Karpas-422 (cell line): ENCODE results near the gene RPL7A. TPM values are rescaled to one million over a fixed set of nuclear protein-coding genes. Genes with fewer than 3 reads are reported as not detected.
A peak's percentile ranks its signal among the peaks of the same experiment; 100 is the strongest.
"Not testable (repeated sequence)": the region's sequence is repeated elsewhere in the genome, so short reads cannot be mapped to it uniquely, and the experiment has no call there.

ENCODE experiments used
- DNase-seq: peaks from one replicate; pipeline ENCODE4 v3.0.0-alpha.2; 2015
- H2AFZ ChIP-seq: fragments of 200-600 bp; sonication (generic); 2 replicates; pipeline ENCODE4 v1.6.1; 2014; ENCODE audit warnings: antibody characterized with exemption, low read length, mixed read lengths
- H3K27ac ChIP-seq: fragments of 200-600 bp; sonication (generic); 2 replicates; pipeline ENCODE4 v1.5.1; 2014; ENCODE audit warnings: mild to moderate bottlenecking, low read length, moderate library complexity
- H3K27me3 ChIP-seq: fragments of 200-600 bp; sonication (generic); 2 replicates; pipeline ENCODE4 v1.6.1; 2014; ENCODE audit warnings: low read length, mixed read lengths
- H3K36me3 ChIP-seq: fragments of 200-600 bp; sonication (generic); 2 replicates; pipeline ENCODE4 v1.6.1; 2014; ENCODE audit warnings: low read length, mixed read lengths; ENCODE audit not compliant: insufficient read depth
- H3K4me1 ChIP-seq: fragments of 200-600 bp; sonication (generic); 2 replicates; pipeline ENCODE4 v1.6.1; 2014; ENCODE audit warnings: mild to moderate bottlenecking, low read length, mixed read lengths
- H3K4me2 ChIP-seq: fragments of 200-600 bp; sonication (generic); 2 replicates; pipeline ENCODE4 v1.6.1; 2014; ENCODE audit warnings: low read length, low read depth, mild to moderate bottlenecking; ENCODE audit not compliant: poor library complexity, severe bottlenecking
- H3K4me3 ChIP-seq: fragments of 200-600 bp; sonication (generic); 2 replicates; pipeline ENCODE4 v1.5.1; 2014; ENCODE audit warnings: mild to moderate bottlenecking, antibody characterized with exemption, low read length, mixed read lengths
- H3K79me2 ChIP-seq: fragments of 200-600 bp; sonication (generic); 2 replicates; pipeline ENCODE4 v1.6.1; 2014; ENCODE audit warnings: mild to moderate bottlenecking, low read length, mixed read lengths
- H3K9ac ChIP-seq: fragments of 200-600 bp; sonication (generic); 2 replicates; pipeline ENCODE4 v1.6.0; 2014; ENCODE audit warnings: low read length
- H3K9me2 ChIP-seq: fragments of 200-600 bp; sonication (generic), shearing (Covaris generic); replicated peaks from 2 replicates; pipeline ENCODE4 v1.6.0; 2014; ENCODE audit warnings: mild to moderate bottlenecking, low read length, moderate library complexity; ENCODE audit not compliant: insufficient read depth
- H3K9me3 ChIP-seq: fragments of 300-700, 200-600 bp; sonication (generic); 2 replicates; pipeline ENCODE4 v1.6.1; 2014; ENCODE audit warnings: low read length, mixed read lengths
- H4K20me1 ChIP-seq: fragments of 200-600 bp; sonication (generic); 2 replicates; pipeline ENCODE4 v1.6.1; 2014; ENCODE audit warnings: mild to moderate bottlenecking, antibody characterized with exemption, low read length, low read depth; ENCODE audit not compliant: insufficient read depth
- total RNA-seq: library from RNA; depleted of rRNA; stranded (reverse); fragments of >200 nt; shearing (Covaris generic); gene quantifications from 2 replicates; pipeline ENCODE4 v1.2.3, GENCODE V29; 2014; ENCODE audit warnings: low replicate concordance

RPL7A gene
- total RNA-seq, 1 experiment from 2014 or later: 2,407 TPM

GRCh38 chr9:133332381-133332730 lies 15.7 kb upstream of the RPL7A start:
- no peaks in the 10 kb centered on the region for H3K27me3 ChIP-seq
- no peaks in the 10 kb centered on the region for H3K9me2 ChIP-seq
- no peak for DNase-seq
- H2AFZ ChIP-seq: no peak overlapping the region
- H3K36me3 ChIP-seq: peaks cover 21% of the 10 kb centered on the region; the same call in 1 of the 2 replicates
- H3K4me3 ChIP-seq: no peak overlapping the region
- H3K9me3 ChIP-seq: no peaks in the 10 kb centered on the region
- peaks cover 14% of the 10 kb centered on the region for H3K4me1 ChIP-seq
- H4K20me1 ChIP-seq: peaks cover 25% of the 10 kb centered on the region
- H3K79me2 ChIP-seq: peaks cover 21% of the 10 kb centered on the region
- H3K27ac ChIP-seq: no peak overlapping the region
- no peak overlapping the region for H3K4me2 ChIP-seq
- no peak overlapping the region for H3K9ac ChIP-seq

- peaks cover 21% of the 10 kb centered on the region; the same call in 1 of the 2 replicates for H3K36me3 ChIP-seq
- H3K9ac ChIP-seq: no peak overlapping the region
These were observed 15.0 kb upstream of the RPL7A start for GRCh38 chr9:133333011-133333410.

GRCh38 chr9:133333566-133333965 lies 14.5 kb upstream of the RPL7A start:
- no peaks in the 10 kb centered on the region for H3K27me3 ChIP-seq
- H3K9me2 ChIP-seq: no peaks in the 10 kb centered on the region
- peaks cover 21% of the 10 kb centered on the region for H4K20me1 ChIP-seq
- no peaks in the 10 kb centered on the region for H3K9me3 ChIP-seq
- H3K4me3 ChIP-seq: no peak overlapping the region
- no peak for DNase-seq
- no peak overlapping the region for H3K9ac ChIP-seq
- H3K27ac ChIP-seq: no peak overlapping the region
- peaks cover 14% of the 10 kb centered on the region for H3K4me1 ChIP-seq
- peaks cover 21% of the 10 kb centered on the region for H3K79me2 ChIP-seq
- peaks cover 21% of the 10 kb centered on the region; the same call in 1 of the 2 replicates for H3K36me3 ChIP-seq
- H3K4me2 ChIP-seq: no peak overlapping the region
- H2AFZ ChIP-seq: no peak overlapping the region

More at GRCh38 chr9:133333011-133333410, 15.0 kb upstream of the RPL7A start:
- Histone ChIP-seq H3K4me3 (no peak overlapping the region), H4K20me1 (peaks cover 25% of the 10 kb centered on the region), H3K27ac (no peak overlapping the region), H3K4me2 (no peak overlapping the region), H3K79me2 (peaks cover 21% of the 10 kb centered on the region), H2AFZ (no peak overlapping the region), H3K9me3 (no peaks in the 10 kb centered on the region), H3K27me3 (no peaks in the 10 kb centered on the region), H3K9me2 (no peaks in the 10 kb centered on the region), H3K4me1 (peaks cover 14% of the 10 kb centered on the region)
- no peak for DNase-seq

- Histone ChIP-seq H3K4me2 (peak overlapping the region; percentile 78), H3K27me3 (no peaks in the 10 kb centered on the region), H3K4me1 (peaks cover 14% of the 10 kb centered on the region), H3K9me3 (no peaks in the 10 kb centered on the region), H3K27ac (no peak overlapping the region), H2AFZ (no peak overlapping the region), H3K79me2 (peaks cover 21% of the 10 kb centered on the region), H3K9ac (peak overlapping the region; percentile 83; the same call in 1 of the 2 replicates), H3K4me3 (no peak overlapping the region), H4K20me1 (peaks cover 21% of the 10 kb centered on the region), H3K36me3 (peaks cover 21% of the 10 kb centered on the region; the same call in 1 of the 2 replicates), H3K9me2 (no peaks in the 10 kb centered on the region)
- no peak for DNase-seq
These were observed 13.9 kb upstream of the RPL7A start for GRCh38 chr9:133334161-133334560.

- H3K9ac ChIP-seq: peak overlapping the region; percentile 83
- H4K20me1 ChIP-seq: peaks cover 21% of the 10 kb centered on the region
- DNase-seq, H3K9me2 ChIP-seq, H3K9me3 ChIP-seq, H3K27me3 ChIP-seq, H2AFZ ChIP-seq: not testable (repeated sequence)
- H3K79me2 ChIP-seq: peaks cover 21% of the 10 kb centered on the region
- H3K4me1 ChIP-seq: peaks cover 14% of the 10 kb centered on the region
- peak overlapping the region; percentile 47; the same call in 1 of the 2 replicates for H3K27ac ChIP-seq
- peak overlapping the region; percentile 79 for H3K4me3 ChIP-seq
- H3K4me2 ChIP-seq: peak overlapping the region; percentile 78
- peaks cover 21% of the 10 kb centered on the region; the same call in 1 of the 2 replicates for H3K36me3 ChIP-seq
These were observed 13.1 kb upstream of the RPL7A start for GRCh38 chr9:133334888-133335287.

- H3K79me2 ChIP-seq: peaks cover 21% of the 10 kb centered on the region
- H3K27me3 ChIP-seq: no peaks in the 10 kb centered on the region
- H2AFZ ChIP-seq: peak within 1 kb of the TSS; percentile 92; the same call in 1 of the 2 replicates
- H3K27ac ChIP-seq: peak within 1 kb of the TSS; percentile 47
- peak within 1 kb of the TSS; percentile 78 for H3K4me2 ChIP-seq
- peaks cover 15% of the 10 kb centered on the region; the same call in 1 of the 2 replicates for H4K20me1 ChIP-seq
- peak; percentile 98 for DNase-seq
- H3K9ac ChIP-seq: peak within 1 kb of the TSS; percentile 83
- H3K4me3 ChIP-seq: peak within 1 kb of the TSS; percentile 79
- peaks cover 25% of the 10 kb centered on the region; the same call in 1 of the 2 replicates for H3K36me3 ChIP-seq
- H3K4me1 ChIP-seq: peaks cover 14% of the 10 kb centered on the region
- no peaks in the 10 kb centered on the region for H3K9me2 ChIP-seq
- no peaks in the 10 kb centered on the region for H3K9me3 ChIP-seq
These were observed 11.8 kb upstream of the RPL7A start, which contains the start of gene SURF6 for GRCh38 chr9:133335924-133336811. TSS of gene SURF6 (minus strand) at chr9:133336188. CDS start at chr9:133336132, 56 bp downstream.

- no peak overlapping the region for H3K27ac ChIP-seq
- H2AFZ ChIP-seq: no peak overlapping the region
- peaks cover 11% of the 10 kb centered on the region; the same call in 1 of the 2 replicates for H3K36me3 ChIP-seq
- H3K4me2 ChIP-seq: no peak overlapping the region
- no peak overlapping the region for H3K4me3 ChIP-seq
- no peak overlapping the region for H3K9ac ChIP-seq
- peaks cover 11% of the 10 kb centered on the region for H3K4me1 ChIP-seq
- peaks cover 13% of the 10 kb centered on the region for H3K79me2 ChIP-seq
- no peaks in the 10 kb centered on the region for H4K20me1 ChIP-seq
- no peaks in the 10 kb centered on the region for H3K27me3 ChIP-seq
- no peak for DNase-seq
- no peaks in the 10 kb centered on the region for H3K9me2 ChIP-seq
- no peaks in the 10 kb centered on the region for H3K9me3 ChIP-seq
These were observed 8.4 kb upstream of the RPL7A start for GRCh38 chr9:133339641-133340040.

- H3K4me1 ChIP-seq: peaks cover 5% of the 10 kb centered on the region
- peaks cover 9% of the 10 kb centered on the region; the same call in 1 of the 2 replicates for H3K36me3 ChIP-seq
- H3K4me3 ChIP-seq: no peak overlapping the region
- H3K9me2 ChIP-seq: no peaks in the 10 kb centered on the region
- no peak overlapping the region for H3K9ac ChIP-seq
- no peak overlapping the region for H2AFZ ChIP-seq
- no peak overlapping the region for H3K27ac ChIP-seq
- peaks cover 1% of the 10 kb centered on the region; the same call in 1 of the 2 replicates for H4K20me1 ChIP-seq
- no peak overlapping the region for H3K4me2 ChIP-seq
- no peak for DNase-seq
- no peaks in the 10 kb centered on the region for H3K27me3 ChIP-seq
- peaks cover 8% of the 10 kb centered on the region for H3K79me2 ChIP-seq
- H3K9me3 ChIP-seq: no peaks in the 10 kb centered on the region
These were observed 7.8 kb upstream of the RPL7A start for GRCh38 chr9:133340256-133340655.
